SU-DHL-6 (cell line): Measurements from ENCODE around the gene PRPS1L1.

ENCODE experiments used
- H2AFZ ChIP-seq: fragments of 200-600 bp; sonication (generic); 2 replicates; pipeline ENCODE4 v1.6.1; 2014; ENCODE audit warnings: low read depth, mild to moderate bottlenecking, moderate library complexity, mixed read lengths, antibody characterized with exemption, low read length; ENCODE audit not compliant: severe bottlenecking
- H3F3A ChIP-seq: fragments of 200-600 bp; shearing (Covaris generic); 2 replicates; pipeline ENCODE4 v1.6.0; 2016; ENCODE audit warnings: antibody characterized with exemption, mild to moderate bottlenecking; ENCODE audit not compliant: insufficient read depth
- H3K27ac ChIP-seq: fragments of 200-600 bp; sonication (generic); 2 replicates; pipeline ENCODE4 v1.5.1; 2016; ENCODE audit warnings: low read depth, mild to moderate bottlenecking, low read length, moderate library complexity, mixed read lengths
- H3K27me3 ChIP-seq: fragments of 200-600 bp; sonication (generic), shearing (Covaris generic); 2 replicates; pipeline ENCODE4 v1.6.0; 2014; ENCODE audit warnings: mild to moderate bottlenecking, low read length
- H3K36me3 ChIP-seq: fragments of 200-600 bp; sonication (generic); 2 replicates; pipeline ENCODE4 v1.6.1; 2014; ENCODE audit warnings: mild to moderate bottlenecking, low read length, mixed read lengths
- H3K4me2 ChIP-seq: fragments of 300-600, 200-600 bp; shearing (Covaris generic), sonication (generic); 2 replicates; pipeline ENCODE4 v1.6.0; 2014; ENCODE audit warnings: low read length, low read depth, mild to moderate bottlenecking; ENCODE audit not compliant: poor library complexity, severe bottlenecking
- H3K4me3 ChIP-seq: fragments of 200-600 bp; sonication (generic); 2 replicates; pipeline ENCODE4 v1.5.1; 2014; ENCODE audit warnings: antibody characterized with exemption, low read length, mild to moderate bottlenecking, mixed read lengths; ENCODE audit not compliant: insufficient read depth, poor library complexity, severe bottlenecking
- H3K79me2 ChIP-seq: fragments of 200-600 bp; sonication (generic); 2 replicates; pipeline ENCODE4 v1.6.1; 2014; ENCODE audit warnings: mild to moderate bottlenecking, low read length, moderate library complexity; ENCODE audit not compliant: insufficient read depth
- H3K9ac ChIP-seq: fragments of 200-600 bp; sonication (generic); 2 replicates; pipeline ENCODE4 v1.7.0; 2014; ENCODE audit warnings: mild to moderate bottlenecking, low read length
- H3K9me2 ChIP-seq: fragments of 200-600 bp; sonication (generic); replicated peaks from 2 replicates; pipeline ENCODE4 v1.6.1; 2014; ENCODE audit warnings: low read length; ENCODE audit not compliant: insufficient read depth
- H3K9me3 ChIP-seq: fragments of 200-600 bp; sonication (generic); 2 replicates; pipeline ENCODE4 v1.6.1; 2014; ENCODE audit warnings: low read length, mixed read lengths; ENCODE audit not compliant: insufficient read depth
- H4K20me1 ChIP-seq: fragments of 200-600 bp; sonication (generic); 2 replicates; pipeline ENCODE4 v1.6.1; 2014; ENCODE audit warnings: low read depth, mild to moderate bottlenecking, antibody characterized with exemption, low read length, moderate library complexity, mixed read lengths
- EZH2phosphoT487 ChIP-seq: fragments of 200-600 bp; sonication (generic), shearing (Covaris generic); conservative IDR thresholded peaks from 2 replicates; pipeline ENCODE4 v1.6.1; 2018; ENCODE audit warnings: mild to moderate bottlenecking, antibody characterized with exemption, low read length, moderate library complexity, mixed read lengths
- TF ChIP-seq, protein P1 (sequence below): fragments of 200-600 bp; sonication (generic); IDR thresholded peaks from one replicate; pipeline ENCODE4 v1.5.1; 2017; ENCODE audit warnings: antibody characterized with exemption, mild to moderate bottlenecking, low read length, moderate library complexity; ENCODE audit not compliant: insufficient read depth, poor library complexity, severe bottlenecking

PRPS1L1 gene

DNA sequence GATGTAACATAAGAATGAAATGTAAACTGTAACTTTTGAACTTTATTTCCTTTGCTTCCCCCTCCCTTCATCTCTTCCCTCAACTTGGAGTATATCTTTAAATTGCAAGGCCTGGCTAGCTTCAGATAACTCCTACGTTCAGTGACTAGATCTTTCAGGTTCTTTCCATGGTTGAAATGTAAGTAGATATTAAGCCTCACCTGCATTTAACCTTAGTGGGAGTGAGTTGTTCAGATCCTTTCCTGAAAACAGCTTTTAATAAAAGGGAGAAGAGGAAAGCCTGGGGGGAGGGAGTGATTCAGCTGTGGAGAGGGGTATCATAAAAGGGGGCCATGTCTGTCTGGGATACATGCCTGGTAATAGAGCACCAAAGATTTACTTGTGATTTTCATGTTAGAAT is 19.0 kb upstream of the PRPS1L1 start:
- Histone ChIP-seq H3K4me3 (no peak overlapping the region), H3F3A (no peaks in the 10 kb centered on the region), H3K27me3 (no peaks in the 10 kb centered on the region), H3K9me2 (no peaks in the 10 kb centered on the region), H2AFZ (no peak overlapping the region), H3K27ac (no peak overlapping the region), H3K9me3 (no peaks in the 10 kb centered on the region), H3K9ac (no peak overlapping the region), H3K36me3 (no peaks in the 10 kb centered on the region), H3K4me2 (no peak overlapping the region), H3K79me2 (no peaks in the 10 kb centered on the region), H4K20me1 (no peaks in the 10 kb centered on the region)
- TF ChIP-seq, protein P1, sequence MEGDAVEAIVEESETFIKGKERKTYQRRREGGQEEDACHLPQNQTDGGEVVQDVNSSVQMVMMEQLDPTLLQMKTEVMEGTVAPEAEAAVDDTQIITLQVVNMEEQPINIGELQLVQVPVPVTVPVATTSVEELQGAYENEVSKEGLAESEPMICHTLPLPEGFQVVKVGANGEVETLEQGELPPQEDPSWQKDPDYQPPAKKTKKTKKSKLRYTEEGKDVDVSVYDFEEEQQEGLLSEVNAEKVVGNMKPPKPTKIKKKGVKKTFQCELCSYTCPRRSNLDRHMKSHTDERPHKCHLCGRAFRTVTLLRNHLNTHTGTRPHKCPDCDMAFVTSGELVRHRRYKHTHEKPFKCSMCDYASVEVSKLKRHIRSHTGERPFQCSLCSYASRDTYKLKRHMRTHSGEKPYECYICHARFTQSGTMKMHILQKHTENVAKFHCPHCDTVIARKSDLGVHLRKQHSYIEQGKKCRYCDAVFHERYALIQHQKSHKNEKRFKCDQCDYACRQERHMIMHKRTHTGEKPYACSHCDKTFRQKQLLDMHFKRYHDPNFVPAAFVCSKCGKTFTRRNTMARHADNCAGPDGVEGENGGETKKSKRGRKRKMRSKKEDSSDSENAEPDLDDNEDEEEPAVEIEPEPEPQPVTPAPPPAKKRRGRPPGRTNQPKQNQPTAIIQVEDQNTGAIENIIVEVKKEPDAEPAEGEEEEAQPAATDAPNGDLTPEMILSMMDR = no peak
- no peak for TF ChIP-seq EZH2phosphoT487

- H3F3A ChIP-seq = no peaks in the 10 kb centered on the region
- no peaks in the 10 kb centered on the region for H3K9me2 ChIP-seq
- H3K27ac ChIP-seq = no peak overlapping the region
- no peak overlapping the region for H3K4me3 ChIP-seq
- TF ChIP-seq, protein P1 = no peak
- TF ChIP-seq EZH2phosphoT487 = no peak
- no peak overlapping the region for H3K4me2 ChIP-seq
- H3K36me3 ChIP-seq = no peaks in the 10 kb centered on the region
- no peaks in the 10 kb centered on the region for H4K20me1 ChIP-seq
- no peaks in the 10 kb centered on the region for H3K27me3 ChIP-seq
- no peak overlapping the region for H3K9ac ChIP-seq
- no peaks in the 10 kb centered on the region for H3K9me3 ChIP-seq
- H3K79me2 ChIP-seq = no peaks in the 10 kb centered on the region
- no peak overlapping the region for H2AFZ ChIP-seq
These were observed 17.5 kb upstream of the PRPS1L1 start for GRCh38 chr7:18045171-18045570.

- Histone ChIP-seq H3K4me2 (no peak overlapping the region), H3K79me2 (no peaks in the 10 kb centered on the region), H3K27me3 (no peaks in the 10 kb centered on the region), H3K27ac (no peak overlapping the region), H3K9ac (no peak overlapping the region), H3F3A (no peaks in the 10 kb centered on the region), H3K36me3 (no peaks in the 10 kb centered on the region), H2AFZ (no peak overlapping the region), H3K9me3 (no peaks in the 10 kb centered on the region), H4K20me1 (no peaks in the 10 kb centered on the region), H3K9me2 (no peaks in the 10 kb centered on the region), H3K4me3 (no peak overlapping the region)
- TF ChIP-seq, protein P1 = no peak
- TF ChIP-seq EZH2phosphoT487 = no peak
These were observed 13.5 kb upstream of the PRPS1L1 start for GRCh38 chr7:18041191-18041590.

DNA sequence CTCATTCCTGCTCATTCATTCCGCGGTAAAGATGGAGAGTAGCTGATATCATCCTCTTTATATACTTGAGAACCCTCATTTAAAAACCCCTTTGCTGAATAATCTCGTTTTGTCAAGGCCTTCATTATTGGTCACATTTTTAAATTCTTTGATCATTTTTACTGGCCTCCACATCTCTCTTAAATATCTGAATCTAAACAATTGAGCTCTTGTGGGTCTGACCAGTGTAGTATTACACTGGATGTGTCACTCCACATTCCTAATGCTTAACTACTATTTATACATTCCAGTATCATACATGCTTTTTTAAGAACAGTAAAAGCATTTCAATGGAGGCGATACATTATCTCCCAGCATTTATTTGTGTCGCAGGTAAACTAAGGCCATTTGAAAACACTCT is 12.6 kb upstream of the PRPS1L1 start:
- Histone ChIP-seq H3K27me3 (no peaks in the 10 kb centered on the region), H3K9me3 (no peaks in the 10 kb centered on the region), H3F3A (no peaks in the 10 kb centered on the region), H3K79me2 (no peaks in the 10 kb centered on the region), H3K27ac (no peak overlapping the region), H3K9me2 (no peaks in the 10 kb centered on the region), H3K4me3 (no peak overlapping the region), H3K4me2 (no peak overlapping the region), H3K9ac (no peak overlapping the region), H2AFZ (no peak overlapping the region), H4K20me1 (no peaks in the 10 kb centered on the region), H3K36me3 (no peaks in the 10 kb centered on the region)
- TF ChIP-seq, protein P1 = no peak
- TF ChIP-seq EZH2phosphoT487 = no peak
